GM12864 (cell line): ENCODE measurements around the gene SEPTIN12.

ENCODE experiments used
- DNase-seq: peaks from one replicate; pipeline ENCODE4 v3.0.0-alpha.2; 2011; ENCODE audit warnings: low read depth
- H3K4me3 ChIP-seq: 2 replicates; pipeline ENCODE4 v1.5.1; 2011; ENCODE audit warnings: mild to moderate bottlenecking, low read depth, low read length, control low read depth
- TF ChIP-seq, protein P1 (sequence below): IDR thresholded peaks from 2 replicates; pipeline ENCODE4 v1.5.1; 2011; ENCODE audit warnings: low read depth, mild to moderate bottlenecking, moderate library complexity, low read length, control low read depth, inconsistent platforms; ENCODE audit errors: missing control alignments

Gene SEPTIN12

GRCh38 chr16:4814046-4814445 lies 25.9 kb upstream of the SEPTIN12 start:
- H3K4me3 ChIP-seq: no peak overlapping the region
- no peak for DNase-seq
- TF ChIP-seq, protein P1, sequence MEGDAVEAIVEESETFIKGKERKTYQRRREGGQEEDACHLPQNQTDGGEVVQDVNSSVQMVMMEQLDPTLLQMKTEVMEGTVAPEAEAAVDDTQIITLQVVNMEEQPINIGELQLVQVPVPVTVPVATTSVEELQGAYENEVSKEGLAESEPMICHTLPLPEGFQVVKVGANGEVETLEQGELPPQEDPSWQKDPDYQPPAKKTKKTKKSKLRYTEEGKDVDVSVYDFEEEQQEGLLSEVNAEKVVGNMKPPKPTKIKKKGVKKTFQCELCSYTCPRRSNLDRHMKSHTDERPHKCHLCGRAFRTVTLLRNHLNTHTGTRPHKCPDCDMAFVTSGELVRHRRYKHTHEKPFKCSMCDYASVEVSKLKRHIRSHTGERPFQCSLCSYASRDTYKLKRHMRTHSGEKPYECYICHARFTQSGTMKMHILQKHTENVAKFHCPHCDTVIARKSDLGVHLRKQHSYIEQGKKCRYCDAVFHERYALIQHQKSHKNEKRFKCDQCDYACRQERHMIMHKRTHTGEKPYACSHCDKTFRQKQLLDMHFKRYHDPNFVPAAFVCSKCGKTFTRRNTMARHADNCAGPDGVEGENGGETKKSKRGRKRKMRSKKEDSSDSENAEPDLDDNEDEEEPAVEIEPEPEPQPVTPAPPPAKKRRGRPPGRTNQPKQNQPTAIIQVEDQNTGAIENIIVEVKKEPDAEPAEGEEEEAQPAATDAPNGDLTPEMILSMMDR: no peak

GRCh38 chr16:4813251-4814003 lies 25.3 kb upstream of the SEPTIN12 start:
- TF ChIP-seq, protein P1: no peak
- no peak for DNase-seq

GRCh38 chr16:4811773-4812172 lies 23.6 kb upstream of the SEPTIN12 start:
- no peak for DNase-seq
- TF ChIP-seq, protein P1: no peak
- no peak overlapping the region for H3K4me3 ChIP-seq

More at GRCh38 chr16:4813251-4814003, 25.3 kb upstream of the SEPTIN12 start:
- no peak overlapping the region for H3K4me3 ChIP-seq

- no peak overlapping the region for H3K4me3 ChIP-seq
- no peak for DNase-seq
- TF ChIP-seq, protein P1: no peak
Observed at GRCh38 chr16:4811242-4811641, 23.1 kb upstream of the SEPTIN12 start.

- TF ChIP-seq, protein P1: no peak
- no peak overlapping the region for H3K4me3 ChIP-seq
- no peak for DNase-seq
Observed at GRCh38 chr16:4806280-4806679, 18.1 kb upstream of the SEPTIN12 start.

DNA sequence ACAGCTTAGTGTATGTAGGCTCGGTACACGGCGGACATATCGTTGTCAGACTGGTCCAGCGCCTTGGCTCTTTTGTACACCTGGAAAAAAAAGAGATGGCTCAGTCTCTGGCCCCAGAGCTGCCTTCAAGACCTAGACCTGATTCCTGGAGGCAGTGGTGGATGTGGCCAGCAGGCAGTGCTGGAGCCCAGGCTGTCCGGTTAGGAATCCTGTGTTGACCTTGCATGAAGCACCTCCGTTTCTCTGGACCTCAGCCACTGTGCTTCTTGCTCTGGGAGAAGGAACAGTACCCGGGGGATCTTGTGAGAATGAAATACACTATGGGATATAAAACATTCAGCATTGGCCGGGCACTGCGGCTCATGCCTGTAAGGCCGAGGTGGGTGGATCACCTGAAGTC lies 17.1 kb upstream of the SEPTIN12 start:
- no peak for DNase-seq
- TF ChIP-seq, protein P1: no peak

More for the DNA sequence above, 17.1 kb upstream of the SEPTIN12 start:
- no peak overlapping the region for H3K4me3 ChIP-seq
